Right lobe of liver (tissue), 6 donors: Measurements from ENCODE around the gene CDH23. TPM values are rescaled to one million over a fixed set of nuclear protein-coding genes. Genes with fewer than 3 reads are reported as not detected.
A peak's percentile ranks its signal among the peaks of the same experiment; 100 is the strongest.

Experiments used
- ATAC-seq, 4 donors: fragments of 200-7000 bp; cut with Tn5 transposase; one replicate each; pipeline ENCODE4 v1.9.1; 2020; ENCODE audit warnings: mild to moderate bottlenecking in 4 of 4, moderate library complexity in 4 of 4
- DNase-seq, 3 donors: peaks; one replicate each; pipeline ENCODE4 v3.0.0-alpha.2; 2020
- H3K27ac ChIP-seq, 3 donors: fragments of 200-600 bp; one replicate each; pipeline ENCODE4 v1.8.0; 2022
- H3K27me3 ChIP-seq, 2 donors: fragments of 200-600 bp; one replicate each; pipeline ENCODE4 v1.8.0; 2022
- H3K36me3 ChIP-seq, 4 donors: fragments of 200-600 bp; sonication (generic) in 1 of 4; one replicate each; pipeline versions ENCODE4 v1.5.1 to v1.8.0; 2017 to 2022; ENCODE audit warnings: control low read depth in 1 of 4
- H3K4me1 ChIP-seq, 4 donors: fragments of 200-600 bp; sonication (generic) in 1 of 4; one replicate each; pipeline versions ENCODE4 v1.5.1 to v1.8.0; 2017 to 2022; ENCODE audit warnings: control low read depth in 1 of 4
- H3K4me3 ChIP-seq, 3 donors: fragments of 200-600 bp; one replicate each; pipeline ENCODE4 v1.8.0; 2022
- H3K9me3 ChIP-seq, 4 donors: fragments of 200-600 bp; sonication (generic) in 1 of 4; one replicate each; pipeline versions ENCODE4 v1.5.1 to v1.8.0; 2017 to 2022; ENCODE audit warnings: control low read depth in 1 of 4
- POLR2A ChIP-seq: fragments of 450-650 bp; IDR thresholded peaks from one replicate; pipeline ENCODE4 v1.6.1; 2017; ENCODE audit warnings: antibody characterized with exemption, mild to moderate bottlenecking
- WGBS: methylation state at CpG from one replicate; pipeline ENCODE4 v1.1.6; 2018; ENCODE audit warnings: low coverage, low lambda C conversion rate; ENCODE audit not compliant: insufficient coverage; ENCODE audit errors: missing lambda C conversion rate; 5-methylcytosine and 5-hydroxymethylcytosine counted together
- intact Hi-C, 2 donors: fragments of 100-400 bp; cut with DNase I; formaldehyde crosslinking; loops; one replicate each; pipeline versions ENCODE4 v1.11.2 to v1.14.1; 2022
- total RNA-seq, 6 experiments: library from RNA; depleted of rRNA in 2 of 6; stranded (reverse); fragments of >200 nt in 2 of 6; fragmentation: NEBNext Ultra II Directional in 3 of 6; extraction: Animal tissue kit (Norgen Biotek cat#: 25700) in 3 of 6; gene quantifications; one replicate each; pipeline versions ENCODE4 v1.1.0 to v1.2.4, GENCODE V29; 2016 to 2023
- TF ChIP-seq, protein P1 (sequence below), 4 donors: fragments of 200-600 bp in 3 of 4; fragments of 450-650 bp in 1 of 4; IDR thresholded peaks; one replicate each; pipeline versions ENCODE4 v1.5.1 to v1.8.0; 2016 to 2022; ENCODE audit warnings: antibody characterized with exemption in 4 of 4, mild to moderate bottlenecking in 2 of 4
- donor health status: DM: no; HTN: yes; CAD: no.
- donor health status: DM: no; HTN: no; CAD: no.
- donor health status: DM: no; HTN: no; CAD: no.
- donor health status: DM: no; HTN: yes; CAD: no.
- donor health status: DM: no; HTN: yes; CAD: no.

CDH23 gene
- total RNA-seq, 6 experiments from 2014 or later, result 3.3 to 19.7 (median 6.3) TPM

DNA sequence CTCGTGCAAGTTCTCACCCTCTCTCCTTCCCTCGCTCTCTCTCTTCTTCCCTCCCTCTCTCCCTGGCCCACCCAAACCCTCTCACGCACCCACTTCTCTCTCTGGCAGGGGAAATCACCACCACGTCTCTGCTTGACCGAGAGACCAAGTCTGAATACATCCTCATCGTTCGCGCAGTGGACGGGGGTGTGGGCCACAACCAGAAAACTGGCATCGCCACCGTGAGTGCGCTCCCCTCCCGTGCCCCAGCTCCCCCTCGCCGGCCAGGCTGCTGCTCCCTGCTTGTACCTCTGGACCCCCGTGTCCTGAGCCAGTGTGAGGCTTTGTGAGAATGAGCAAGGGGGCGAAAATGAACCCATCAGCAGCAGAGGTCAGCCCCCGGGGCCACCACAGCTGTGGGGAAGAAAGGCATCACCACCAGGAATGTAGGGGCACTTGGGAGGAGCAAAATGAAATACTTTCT is 297.4 kb downstream of the CDH23 start:
- peak overlapping the region; percentile 15 to 51 (median 49) for H3K27ac ChIP-seq
- ATAC-seq, result peak in 2 of 4 donors; percentile 4 to 17

DNA sequence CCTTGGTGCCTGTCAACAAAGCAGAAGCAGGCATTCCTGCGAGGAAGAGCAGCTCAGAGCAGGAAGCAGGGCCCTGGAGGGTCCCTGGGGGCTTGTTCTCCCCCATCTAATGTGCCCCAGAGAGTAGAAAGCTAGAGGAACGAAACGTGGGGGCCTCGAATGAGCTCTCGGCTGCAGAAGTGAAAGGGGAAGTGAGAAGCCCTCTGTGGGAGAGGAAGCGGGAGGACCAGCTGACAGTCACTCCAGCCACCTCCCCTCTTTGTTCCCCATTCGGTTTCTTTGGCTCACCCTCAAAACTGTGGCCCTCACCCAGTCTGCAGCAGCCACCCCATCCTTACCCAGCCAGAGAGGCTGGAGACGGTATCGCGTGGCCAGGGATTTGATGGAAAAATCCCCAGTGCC is 297.8 kb downstream of the CDH23 start:
- Histone ChIP-seq H3K4me3 (no peak overlapping the region), H3K36me3 (no peaks in the 10 kb centered on the region), H3K9me3 (no peaks in the 10 kb centered on the region), H3K27me3 (no peaks in the 10 kb centered on the region), H3K27ac (peak overlapping the region in 2 of 3 donors; percentile 49 to 51), H3K4me1 (no peaks in the 10 kb centered on the region)
- no peak for TF ChIP-seq POLR2A
- intact Hi-C loops, result no loop called here
- DNase-seq (peak in 2 of 3 donors; percentile 52 to 73), ATAC-seq (peak; percentile 50 to 70 (median 60))
- WGBS, result 61% methylated on average over 5 of the region's 10 CpGs

More for the DNA sequence above, 297.4 kb downstream of the CDH23 start:
- Histone ChIP-seq H3K9me3 (no peaks in the 10 kb centered on the region), H3K4me3 (no peak overlapping the region), H3K36me3 (no peaks in the 10 kb centered on the region), H3K27me3 (no peaks in the 10 kb centered on the region), H3K4me1 (no peaks in the 10 kb centered on the region)
- TF ChIP-seq, protein P1, sequence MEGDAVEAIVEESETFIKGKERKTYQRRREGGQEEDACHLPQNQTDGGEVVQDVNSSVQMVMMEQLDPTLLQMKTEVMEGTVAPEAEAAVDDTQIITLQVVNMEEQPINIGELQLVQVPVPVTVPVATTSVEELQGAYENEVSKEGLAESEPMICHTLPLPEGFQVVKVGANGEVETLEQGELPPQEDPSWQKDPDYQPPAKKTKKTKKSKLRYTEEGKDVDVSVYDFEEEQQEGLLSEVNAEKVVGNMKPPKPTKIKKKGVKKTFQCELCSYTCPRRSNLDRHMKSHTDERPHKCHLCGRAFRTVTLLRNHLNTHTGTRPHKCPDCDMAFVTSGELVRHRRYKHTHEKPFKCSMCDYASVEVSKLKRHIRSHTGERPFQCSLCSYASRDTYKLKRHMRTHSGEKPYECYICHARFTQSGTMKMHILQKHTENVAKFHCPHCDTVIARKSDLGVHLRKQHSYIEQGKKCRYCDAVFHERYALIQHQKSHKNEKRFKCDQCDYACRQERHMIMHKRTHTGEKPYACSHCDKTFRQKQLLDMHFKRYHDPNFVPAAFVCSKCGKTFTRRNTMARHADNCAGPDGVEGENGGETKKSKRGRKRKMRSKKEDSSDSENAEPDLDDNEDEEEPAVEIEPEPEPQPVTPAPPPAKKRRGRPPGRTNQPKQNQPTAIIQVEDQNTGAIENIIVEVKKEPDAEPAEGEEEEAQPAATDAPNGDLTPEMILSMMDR (IDR thresholded peaks at IDR 0.05), result no peak
- TF ChIP-seq POLR2A, result no peak
- intact Hi-C loops, result no loop called here
- no peak for DNase-seq
- 91% methylated on average over 6 of the region's 18 CpGs for WGBS

DNA sequence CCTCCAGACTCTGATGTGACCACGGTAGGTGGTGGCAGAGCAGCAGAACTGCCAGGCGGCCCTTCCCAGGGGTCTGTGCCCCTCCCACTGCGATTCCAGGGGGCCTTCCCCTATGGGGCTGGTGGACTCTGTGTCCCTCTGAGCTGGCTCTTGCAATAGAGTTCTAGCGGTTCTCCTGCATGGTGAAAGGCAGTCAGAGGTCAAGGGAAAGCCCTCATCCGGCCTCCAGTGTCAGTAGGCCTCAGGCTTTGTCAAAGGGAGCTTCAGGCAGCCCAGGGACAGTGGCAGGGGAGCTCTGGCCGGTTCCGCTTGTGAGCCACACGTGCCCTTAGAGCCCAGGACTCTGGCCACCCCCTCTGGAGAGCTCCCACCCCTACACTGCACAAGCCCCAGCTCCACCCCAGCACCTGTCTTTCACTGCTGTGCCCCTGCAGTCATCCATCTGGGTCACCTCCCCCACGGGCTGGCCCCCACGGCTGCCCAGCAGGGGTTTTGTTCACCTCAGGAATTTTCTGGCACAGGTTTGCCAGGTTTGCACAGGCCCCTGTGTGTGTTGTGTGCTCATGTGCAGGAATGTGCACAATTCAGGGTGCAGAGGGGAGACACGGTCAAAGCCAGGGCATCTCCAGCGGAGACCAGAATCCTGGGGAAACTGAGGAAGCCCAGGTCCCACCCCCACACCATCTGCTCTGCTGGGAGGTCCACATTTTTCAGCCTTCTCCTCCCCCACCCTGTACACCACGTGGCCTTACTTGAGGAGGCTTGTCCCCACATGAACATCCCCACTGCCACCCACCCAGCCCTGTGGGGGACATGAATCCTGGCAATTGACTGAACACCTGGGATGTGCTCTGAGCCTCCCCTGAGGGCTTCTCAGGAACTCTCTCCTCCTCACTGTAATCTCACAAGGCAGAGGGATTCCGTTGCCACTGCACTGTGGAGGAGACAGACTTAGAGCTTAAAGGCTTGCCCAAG is 299.1 kb downstream of the CDH23 start:
- H3K27me3 ChIP-seq, result no peaks in the 10 kb centered on the region
- TF ChIP-seq, protein P1 (IDR thresholded peaks at IDR 0.05), result no peak
- TF ChIP-seq POLR2A, result no peak
- intact Hi-C loops, result no loop called here
- ATAC-seq, result peak in 3 of 4 donors; percentile 24 to 39 (median 29)
- 68% methylated on average over 6 of the region's 14 CpGs for WGBS
- H3K9me3 ChIP-seq, result no peaks in the 10 kb centered on the region
- no peak overlapping the region for H3K4me3 ChIP-seq
- no peaks in the 10 kb centered on the region for H3K4me1 ChIP-seq
- no peaks in the 10 kb centered on the region for H3K36me3 ChIP-seq
- no peak overlapping the region for H3K27ac ChIP-seq
- no peak for DNase-seq

DNA sequence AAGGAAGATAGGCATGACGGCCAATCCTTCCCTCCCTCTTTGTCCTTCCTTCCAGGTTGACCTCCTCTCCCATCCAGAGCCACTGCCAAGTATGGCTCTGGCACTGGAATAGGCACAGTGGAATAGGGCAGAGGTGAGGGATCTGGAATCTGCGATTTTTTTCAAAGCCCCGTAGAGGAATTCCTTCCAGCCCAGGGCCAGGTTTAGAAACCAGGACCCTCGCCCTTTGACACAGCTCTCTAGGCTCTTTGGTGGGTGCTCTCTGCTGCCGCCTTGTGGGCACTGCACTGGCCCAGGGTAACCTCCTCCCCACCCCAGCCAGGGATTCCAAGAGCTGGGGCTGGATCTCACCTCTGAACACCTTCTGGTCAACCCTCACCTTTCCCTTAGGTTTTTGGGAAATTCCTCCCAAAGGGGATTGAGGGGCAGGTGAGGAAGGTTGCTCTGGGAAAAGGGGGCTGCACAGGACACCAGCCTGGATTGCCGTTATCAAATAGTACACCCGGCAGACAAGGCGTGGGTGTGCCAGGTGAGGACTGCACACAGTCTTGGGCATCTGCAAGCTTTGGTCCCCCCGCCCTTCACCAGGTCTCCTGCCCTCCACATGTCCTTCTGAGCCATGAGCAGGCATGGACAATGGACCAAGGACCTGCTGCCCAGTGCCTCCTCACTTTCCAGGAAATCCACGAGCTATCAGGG is 300.1 kb downstream of the CDH23 start:
- ATAC-seq, result peak; percentile 71 to 80 (median 72)
- H3K36me3 ChIP-seq, result no peaks in the 10 kb centered on the region

More for the DNA sequence above, 300.1 kb downstream of the CDH23 start:
- Histone ChIP-seq H3K4me3 (no peak overlapping the region), H3K4me1 (no peaks in the 10 kb centered on the region), H3K27me3 (no peaks in the 10 kb centered on the region), H3K9me3 (no peaks in the 10 kb centered on the region), H3K27ac (no peak overlapping the region)
- intact Hi-C loops, result no loop called here
- 70% methylated on average over 5 of the region's 10 CpGs for WGBS
- no peak for TF ChIP-seq POLR2A
- TF ChIP-seq, protein P1 (IDR thresholded peaks at IDR 0.05), result peak; percentile 74 to 92 (median 87)
- DNase-seq, result peak in 1 of 3 donors; percentile 71
